ENCODE results near the gene HAUS8. TPM values are rescaled to one million over a fixed set of nuclear protein-coding genes. Genes with fewer than 3 reads are reported as not detected.

The HAUS8 gene
- total RNA-seq, 1 experiment from 2014 or later: 9.8 TPM

DNA sequence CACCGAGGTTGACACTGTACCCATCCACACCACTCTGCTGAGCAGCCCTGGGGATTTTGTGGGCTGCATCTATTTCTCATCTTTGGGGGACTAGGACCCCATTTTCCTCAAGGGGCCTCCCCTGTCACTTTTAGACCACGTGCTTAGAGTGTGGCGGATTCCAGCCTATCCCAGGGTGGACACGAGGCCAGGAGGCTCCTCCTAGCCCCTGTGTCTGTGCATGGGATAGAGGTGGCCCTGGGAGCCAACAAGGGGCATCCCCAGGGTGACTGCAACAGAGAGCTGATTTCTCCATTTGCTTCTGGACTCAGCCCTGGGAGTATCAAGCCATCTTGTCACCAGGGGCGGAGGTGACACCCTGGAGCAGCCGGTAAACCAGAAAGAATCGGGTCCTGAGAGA lies 72.8 kb downstream of the HAUS8 start:
- H3K4me3 ChIP-seq: no peak overlapping the region
- H3K27me3 ChIP-seq: peaks cover 6% of the 10 kb centered on the region; the same call in 1 of the 2 replicates
- no peaks in the 10 kb centered on the region for H3K36me3 ChIP-seq
- no peak for DNase-seq
- no peaks in the 10 kb centered on the region; the same call in 1 of the 2 replicates for H3K9me3 ChIP-seq

DNA sequence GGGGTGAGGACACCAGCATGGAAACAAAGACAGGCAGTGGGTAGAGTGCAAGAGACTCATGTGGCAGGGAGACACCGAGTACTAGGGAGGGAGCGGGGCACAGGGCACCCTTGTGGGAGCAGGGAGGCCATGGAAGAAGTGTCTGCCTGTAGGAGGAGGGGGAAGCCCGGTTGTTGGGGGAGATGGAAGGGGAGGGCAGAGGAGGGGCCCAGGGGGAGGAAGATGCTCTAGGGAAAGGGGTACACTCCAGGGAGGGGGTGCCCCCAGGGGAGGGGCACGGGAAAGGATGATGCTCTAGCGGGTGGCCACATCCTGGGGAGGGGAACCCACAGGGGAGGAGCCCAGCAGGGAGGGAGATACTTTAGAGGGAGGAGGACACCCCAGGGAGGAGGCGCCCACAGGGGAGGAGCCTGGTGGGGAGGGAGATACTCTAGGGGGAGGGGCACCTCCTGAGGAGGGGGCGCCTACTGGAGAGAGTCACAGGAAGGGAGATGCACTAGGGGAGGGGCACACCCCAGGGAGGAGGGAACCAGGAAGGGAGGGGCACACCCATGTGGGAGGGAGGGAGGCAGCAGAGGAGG lies 73.6 kb downstream of the HAUS8 start:
- Histone ChIP-seq H3K9me3 (no peaks in the 10 kb centered on the region; the same call in 1 of the 2 replicates), H3K27me3 (peaks cover 6% of the 10 kb centered on the region; the same call in 1 of the 2 replicates), H3K4me3 (no peak overlapping the region), H3K36me3 (no peaks in the 10 kb centered on the region)
- no peak for DNase-seq

Other genes starting within 250 kb of the HAUS8 start
- gene SIN3B, start 246.1 kb downstream of the HAUS8 start, total RNA-seq (2014; rRNA removed; shearing (Covaris generic); ENCODE audit: low replicate concordance): 24.3 and 44.1 TPM in 2 replicates
- gene F2RL3, start 186.5 kb downstream of the HAUS8 start, total RNA-seq (2014; rRNA removed; shearing (Covaris generic); ENCODE audit: low replicate concordance): not detected in 2 replicates
- 2.6 TPM in 1 of 2 replicates, not detected in the other for gene CPAMD8, start 48.6 kb downstream of the HAUS8 start, total RNA-seq (2014; rRNA removed; shearing (Covaris generic); ENCODE audit: low replicate concordance)
- 18.4 and 20.4 TPM in 2 replicates for gene MYO9B, start 325 bp upstream of the HAUS8 start, total RNA-seq (2014; rRNA removed; shearing (Covaris generic); ENCODE audit: low replicate concordance)
- 63.4 and 77.0 TPM in 2 replicates for gene USE1, start 139.9 kb upstream of the HAUS8 start, total RNA-seq (2014; rRNA removed; shearing (Covaris generic); ENCODE audit: low replicate concordance)
- gene OCEL1, start 150.8 kb upstream of the HAUS8 start, total RNA-seq (2014; rRNA removed; shearing (Covaris generic); ENCODE audit: low replicate concordance): 2.8 and 7.8 TPM in 2 replicates
- 87.8 and 95.5 TPM in 2 replicates for gene NR2F6, start 170.5 kb upstream of the HAUS8 start, total RNA-seq (2014; rRNA removed; shearing (Covaris generic); ENCODE audit: low replicate concordance)
- not detected in 2 replicates for gene USHBP1, start 189.3 kb upstream of the HAUS8 start, total RNA-seq (2014; rRNA removed; shearing (Covaris generic); ENCODE audit: low replicate concordance)
- gene BABAM1, start 192.0 kb upstream of the HAUS8 start, total RNA-seq (2014; rRNA removed; shearing (Covaris generic); ENCODE audit: low replicate concordance): 112 and 258 TPM in 2 replicates
- 0.10 and 0.46 TPM in 2 replicates for gene ANKLE1, start 206.4 kb upstream of the HAUS8 start, total RNA-seq (2014; rRNA removed; shearing (Covaris generic); ENCODE audit: low replicate concordance)
- 1.3 TPM in 1 of 2 replicates, not detected in the other for gene ABHD8, start 228.0 kb upstream of the HAUS8 start, total RNA-seq (2014; rRNA removed; shearing (Covaris generic); ENCODE audit: low replicate concordance)
- gene MRPL34, start 230.4 kb upstream of the HAUS8 start, total RNA-seq (2014; rRNA removed; shearing (Covaris generic); ENCODE audit: low replicate concordance): 17.2 and 26.2 TPM in 2 replicates
- gene DDA1, start 234.1 kb upstream of the HAUS8 start, total RNA-seq (2014; rRNA removed; shearing (Covaris generic); ENCODE audit: low replicate concordance): 9.1 and 11.6 TPM in 2 replicates